GM12892 (cell line): ENCODE data around the gene TEX12. TPM values are rescaled to one million over a fixed set of nuclear protein-coding genes. Genes with fewer than 3 reads are reported as not detected.

Source experiments
- DNase-seq: peaks from one replicate; pipeline ENCODE4 v3.0.0; 2011; ENCODE audit not compliant: insufficient read length
- FAIRE-seq: peaks from 2 replicates; lab custom pipeline; 2011; peaks lifted over from hg19 to GRCh38; lab: Jason Lieb, UNC
- POLR2A ChIP-seq: IDR thresholded peaks from 2 replicates; pipeline ENCODE4 v1.6.1; 2011; ENCODE audit warnings: low read depth, low read length, control low read depth
- POLR2AphosphoS5 ChIP-seq: IDR thresholded peaks from 2 replicates; pipeline ENCODE4 v1.6.1; 2011; ENCODE audit warnings: low read depth, low read length, control low read depth
- TAF1 ChIP-seq: IDR thresholded peaks from 2 replicates; pipeline ENCODE4 v1.6.1; 2011; ENCODE audit warnings: low read depth, mild to moderate bottlenecking, control low read depth, low read length, borderline replicate concordance
- polyA plus RNA-seq: library from polyadenylated mRNA; unstranded; fragments of >200 nt; gene quantifications from one replicate; pipeline ENCODE4 v1.2.1, GENCODE V29; 2012; ENCODE audit warnings: missing spikeins, inconsistent platforms; ENCODE audit not compliant: missing spikeins

TEX12 gene, protein sequence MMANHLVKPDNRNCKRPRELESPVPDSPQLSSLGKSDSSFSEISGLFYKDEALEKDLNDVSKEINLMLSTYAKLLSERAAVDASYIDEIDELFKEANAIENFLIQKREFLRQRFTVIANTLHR
- polyA plus RNA-seq = 0.64 TPM

DNA sequence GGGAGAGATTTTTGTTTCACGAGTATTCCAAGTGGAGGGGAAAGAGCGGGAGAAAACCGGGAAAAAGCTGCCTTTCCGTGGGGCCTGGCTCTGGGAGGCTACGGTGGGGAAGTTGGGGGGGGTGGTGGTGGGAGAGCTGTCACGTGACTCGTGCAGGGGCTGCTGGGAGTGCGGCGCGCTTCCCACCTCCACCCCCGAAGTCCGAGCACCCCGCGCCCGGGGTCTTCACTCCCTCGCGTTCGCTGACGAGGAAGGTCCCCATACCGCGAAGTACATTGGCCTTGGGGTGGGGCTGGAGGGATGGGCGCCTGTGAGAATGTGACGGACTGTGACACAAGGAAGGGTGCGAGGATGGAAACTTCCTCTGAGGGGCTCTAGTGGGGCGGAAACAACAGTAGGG lies at the start of gene TEX12:
TSS of gene TEX12 (plus strand) at position 228 of the 400 bp plus-strand sequence. CDS start 1,897 bp downstream, outside the sequence.
- no peak for TF ChIP-seq TAF1
- no peak for TF ChIP-seq POLR2AphosphoS5
- no peak for TF ChIP-seq POLR2A
- no peak for FAIRE-seq
- DNase-seq = no peak

DNA sequence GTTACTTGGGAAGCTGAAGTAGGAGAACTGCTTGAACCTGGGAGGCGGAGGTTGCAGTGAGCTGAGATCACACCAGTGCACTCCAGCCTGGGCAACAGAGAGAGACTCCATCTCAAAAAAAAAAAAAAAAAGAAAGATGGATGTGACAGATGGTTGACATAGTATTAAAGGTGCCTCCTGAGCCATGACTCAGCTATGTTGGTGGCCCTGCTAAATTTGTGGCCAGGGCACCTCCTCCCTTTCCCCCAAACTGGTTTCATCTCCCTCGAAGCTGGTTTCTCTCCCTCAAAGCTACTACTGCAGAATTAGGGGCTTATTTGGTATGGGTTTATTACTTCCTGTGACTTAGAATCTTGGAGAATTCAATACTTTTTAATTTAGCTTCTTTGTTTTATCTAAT lies 49.0 kb upstream of the TEX12 start:
- TF ChIP-seq POLR2AphosphoS5 (no peak), POLR2A (no peak), TAF1 (no peak)
- DNase-seq (no peak), FAIRE-seq (no peak)

DNA sequence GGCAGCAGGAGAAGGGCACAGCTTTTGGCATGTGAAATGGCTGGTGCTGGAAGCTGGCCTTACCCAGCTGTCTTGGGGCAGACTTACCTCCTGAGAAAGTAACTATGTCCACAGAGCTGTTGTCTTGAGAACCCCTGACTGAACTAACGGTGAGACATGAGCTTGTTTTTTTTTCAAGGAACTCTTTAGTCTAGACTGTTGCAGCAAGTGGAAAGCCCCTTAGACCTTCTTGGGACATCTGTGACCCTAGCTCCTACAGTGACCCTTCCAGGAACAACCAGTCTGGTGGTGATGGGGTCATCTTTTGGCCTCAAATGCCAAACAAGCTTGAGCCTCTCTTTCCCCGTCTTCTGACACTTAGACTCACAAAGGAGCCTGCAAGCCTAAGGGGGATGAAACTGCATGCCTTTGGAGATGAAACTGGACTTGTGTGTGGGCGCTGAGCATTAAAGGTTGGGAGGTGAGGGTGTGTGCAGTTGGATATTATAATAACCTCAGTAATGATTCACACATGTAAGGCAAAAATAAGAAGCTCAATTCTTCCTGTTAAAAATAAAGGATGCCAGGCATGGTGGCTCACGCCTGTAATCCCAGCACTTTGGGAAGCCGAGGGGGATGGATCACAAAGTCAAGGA lies 45.1 kb upstream of the TEX12 start:
- no peak for FAIRE-seq
- TF ChIP-seq POLR2A (no peak), POLR2AphosphoS5 (no peak), TAF1 (no peak)
- no peak for DNase-seq

DNA sequence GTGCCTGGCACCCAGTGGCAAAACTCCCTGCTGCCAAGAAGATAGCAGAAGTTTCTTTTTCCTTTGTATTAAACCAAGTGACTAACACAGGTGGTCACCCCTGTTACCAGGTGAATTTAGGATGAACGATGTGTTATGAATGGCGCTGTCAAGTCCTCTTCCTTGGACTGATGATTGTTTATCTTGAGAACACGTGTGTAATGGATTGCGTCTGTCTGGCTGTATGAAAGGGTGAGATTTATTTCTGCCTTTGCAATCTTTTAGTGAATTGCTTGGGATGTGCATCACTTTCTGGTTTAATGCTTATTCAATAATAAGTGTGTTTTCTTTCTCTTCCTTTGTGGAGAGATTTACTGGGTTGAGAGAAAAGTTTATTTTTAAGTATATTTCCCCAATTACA lies 44.0 kb upstream of the TEX12 start:
- no peak for FAIRE-seq
- no peak for DNase-seq
- TF ChIP-seq POLR2AphosphoS5 = no peak

DNA sequence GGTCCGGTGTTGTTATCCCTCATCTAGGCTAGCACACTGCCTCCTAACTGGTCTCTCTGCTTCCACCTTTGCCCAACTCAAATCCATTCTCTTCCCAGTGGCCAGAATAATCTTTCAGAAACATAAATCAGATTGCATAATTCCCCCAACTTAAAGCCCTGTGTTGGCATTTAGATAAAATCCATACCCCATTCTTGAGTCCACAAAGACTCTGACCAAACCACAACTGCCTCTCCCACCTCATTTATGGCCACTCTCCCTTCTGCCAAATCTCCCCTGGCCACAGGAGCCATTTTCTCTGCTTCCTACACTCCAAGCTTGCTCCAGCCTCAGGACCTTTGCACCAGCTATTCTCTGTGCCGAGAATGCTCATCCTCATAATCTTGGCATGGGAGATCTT lies 40.1 kb upstream of the TEX12 start:
- DNase-seq = no peak
- no peak for FAIRE-seq
- no peak for TF ChIP-seq TAF1
- TF ChIP-seq POLR2A = no peak
- no peak for TF ChIP-seq POLR2AphosphoS5

DNA sequence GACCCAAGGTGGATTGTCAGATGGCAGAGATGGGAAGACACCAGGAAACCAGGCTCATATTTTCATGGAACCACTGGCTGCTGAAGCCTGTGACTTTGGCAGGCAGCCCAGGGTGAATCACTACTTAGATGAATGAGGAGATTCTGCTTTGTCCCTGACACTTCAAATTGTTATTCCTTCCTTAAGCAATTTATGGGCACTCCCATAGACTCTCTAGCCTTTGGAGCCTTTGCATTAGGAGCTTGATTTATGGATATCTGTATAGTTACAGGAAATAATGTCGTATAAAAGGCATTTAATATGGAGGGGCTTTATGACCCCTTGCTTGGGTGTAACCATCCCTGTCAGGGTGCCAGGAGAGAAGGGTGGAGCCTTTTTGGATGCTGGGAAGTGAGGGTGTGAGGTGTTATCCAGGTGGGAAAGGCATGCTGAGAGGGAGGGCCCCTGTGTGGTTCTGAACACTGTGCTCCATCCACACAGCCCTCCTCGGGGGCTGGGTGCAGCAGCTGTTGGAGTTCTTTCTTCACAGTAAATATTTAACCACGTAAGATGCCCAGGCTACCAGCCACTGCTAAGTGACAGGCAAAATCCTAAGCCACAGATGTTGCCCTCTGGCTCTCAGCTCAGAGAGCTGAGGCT lies 38.6 kb upstream of the TEX12 start:
- FAIRE-seq = no peak
- TF ChIP-seq POLR2A (no peak), POLR2AphosphoS5 (no peak), TAF1 (no peak)
- no peak for DNase-seq

DNA sequence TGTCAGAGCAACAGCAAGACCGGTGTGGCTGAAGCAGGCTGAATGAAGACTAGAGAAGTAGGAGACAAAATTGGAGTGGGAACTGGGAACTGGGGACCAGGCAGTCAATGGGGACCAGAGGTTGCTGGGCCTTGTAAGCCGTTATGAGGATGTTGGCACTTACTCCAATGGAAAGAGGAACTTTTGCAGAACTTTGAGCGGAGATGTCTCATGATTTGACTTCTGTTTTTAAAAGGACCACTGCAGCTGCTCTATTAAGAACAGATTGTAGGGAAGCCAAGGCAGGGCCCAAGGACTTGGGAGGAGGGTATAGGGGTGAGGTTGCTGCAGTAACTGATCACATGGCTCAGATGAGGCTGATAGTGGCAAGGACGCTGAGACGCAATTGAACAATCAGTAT lies 37.5 kb upstream of the TEX12 start:
- DNase-seq (no peak), FAIRE-seq (no peak)
- TF ChIP-seq POLR2A (no peak), TAF1 (no peak), POLR2AphosphoS5 (no peak)

DNA sequence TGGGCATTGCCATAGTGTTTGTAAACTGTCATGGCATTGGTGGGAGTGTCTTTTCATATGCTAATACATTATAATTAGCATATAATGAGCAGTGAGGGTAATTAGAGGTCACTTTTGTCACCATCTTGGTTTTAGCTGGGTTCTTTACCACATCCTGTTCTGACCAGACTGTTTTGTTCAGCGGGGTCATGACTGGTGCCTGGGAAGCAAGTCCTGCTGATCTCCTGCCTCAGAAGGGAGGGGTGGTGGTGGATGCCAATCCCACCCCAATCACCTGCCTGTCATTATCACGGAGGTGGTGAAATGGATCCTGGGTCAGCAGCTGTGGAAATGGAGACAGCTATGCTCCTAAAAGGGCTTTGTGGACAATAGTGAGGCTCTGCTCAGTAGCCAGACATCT lies 34.4 kb upstream of the TEX12 start:
- FAIRE-seq (peak; percentile 54), DNase-seq (no peak)
- no peak for TF ChIP-seq TAF1
- TF ChIP-seq POLR2A = no peak
- TF ChIP-seq POLR2AphosphoS5 = no peak

DNA sequence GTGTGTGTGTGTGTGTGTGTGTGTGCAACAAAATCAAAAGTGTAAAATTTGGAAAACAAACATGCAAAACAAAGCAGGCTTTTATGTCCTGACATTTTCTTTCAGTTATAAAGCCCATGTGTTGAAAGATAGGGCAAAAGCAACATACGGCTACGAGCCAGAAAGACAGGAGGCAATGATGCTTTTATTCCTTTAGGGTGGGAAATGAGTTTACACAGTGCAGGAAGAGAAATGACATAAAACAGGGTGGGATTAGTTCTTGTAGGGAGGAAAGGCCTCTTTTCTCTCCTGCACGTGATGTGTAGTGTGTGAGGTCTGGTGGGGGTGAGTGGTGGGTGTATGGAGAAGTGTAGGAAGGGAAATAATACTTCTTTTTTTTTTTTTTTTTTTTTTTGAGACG lies 32.7 kb upstream of the TEX12 start:
- DNase-seq (no peak), FAIRE-seq (peak; percentile 48)
- no peak for TF ChIP-seq POLR2A

DNA sequence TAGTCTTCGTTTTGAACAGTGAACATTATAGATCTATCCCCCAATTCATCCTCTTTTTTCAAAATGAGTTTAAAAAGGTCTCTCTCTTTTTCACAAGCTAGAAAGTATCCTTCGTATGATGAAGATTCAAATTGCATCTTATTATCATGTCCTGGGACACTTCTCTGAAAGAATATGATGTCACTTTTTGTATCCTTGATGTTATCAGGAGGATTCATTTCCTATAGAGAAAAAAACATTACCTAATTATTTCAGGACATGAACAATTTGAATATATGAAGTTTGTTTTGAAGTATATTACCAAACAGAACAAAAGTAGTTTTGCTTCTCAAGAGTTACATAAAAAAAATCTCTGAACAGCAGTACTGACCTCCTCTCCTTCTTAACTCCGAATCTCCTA lies 23.6 kb upstream of the TEX12 start:
- FAIRE-seq (no peak), DNase-seq (no peak)
- no peak for TF ChIP-seq POLR2AphosphoS5
- TF ChIP-seq POLR2A = no peak
- no peak for TF ChIP-seq TAF1

DNA sequence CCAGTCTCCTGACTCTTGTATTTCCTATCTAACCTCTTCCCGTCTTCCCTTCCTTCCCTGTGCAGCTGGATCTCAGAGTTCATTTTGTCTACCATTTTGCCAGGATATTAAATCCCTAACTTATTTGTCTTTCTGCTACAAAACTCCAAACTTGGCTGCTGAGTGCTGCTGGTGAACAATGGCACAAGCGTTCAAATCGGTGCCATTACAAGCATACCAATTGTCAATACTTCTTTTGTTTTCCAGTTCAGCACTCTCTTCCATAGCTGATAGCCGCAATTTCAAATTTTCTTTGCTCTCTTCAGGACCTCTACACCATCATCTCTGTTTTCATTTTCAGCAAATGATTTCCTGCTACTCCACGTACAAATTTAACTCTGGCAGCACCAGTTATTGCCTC lies 16.7 kb upstream of the TEX12 start:
- DNase-seq (no peak), FAIRE-seq (no peak)
- no peak for TF ChIP-seq POLR2A
- TF ChIP-seq POLR2AphosphoS5 = no peak
- no peak for TF ChIP-seq TAF1
